H1 (cell line): ENCODE results near the gene MAGI2. TPM values are rescaled to one million over a fixed set of nuclear protein-coding genes. Genes with fewer than 3 reads are reported as not detected.

Experiments
- CTCF ChIA-PET: fragments of 300-600 bp; sonication (Branson Sonifier 250); formaldehyde crosslinking; loops from one replicate; lab custom pipeline; 2021; ENCODE audit not compliant: partially characterized antibody; lab: Charles Lee
- POLR2A ChIA-PET: fragments of 300-600 bp; sonication (Branson Sonifier 250); formaldehyde crosslinking; loops from one replicate; lab custom pipeline; 2021; ENCODE audit warnings: inconsistent platforms; ENCODE audit not compliant: partially characterized antibody; lab: Charles Lee
- DNase-seq, 2 experiments: peaks; one replicate each; pipeline versions ENCODE4 v3.0.0 to v3.0.0-alpha.2; 2010 to 2022; ENCODE audit warnings: low spot score in 2 of 2, low read depth in 1 of 2, mixed read lengths in 1 of 2
- FAIRE-seq: peaks from 2 replicates; lab custom pipeline; 2011; peaks lifted over from hg19 to GRCh38; lab: Jason Lieb, UNC
- H2AFZ ChIP-seq: 2 replicates; pipeline ENCODE4 v1.8.1; 2012; ENCODE audit warnings: low read length, inconsistent platforms
- H2AK5ac ChIP-seq: 2 replicates; pipeline ENCODE4 v1.6.1; 2013; ENCODE audit warnings: low read depth, low read length
- H2BK120ac ChIP-seq: replicated peaks from 2 replicates; pipeline ENCODE3; 2013; ENCODE audit warnings: low read depth, low read length, inconsistent platforms
- H2BK12ac ChIP-seq: 2 replicates; pipeline ENCODE4 v1.6.1; 2013; ENCODE audit warnings: low read depth, low read length
- H2BK15ac ChIP-seq: 2 replicates; pipeline ENCODE4 v1.6.1; 2013; ENCODE audit warnings: low read length
- H2BK20ac ChIP-seq: 2 replicates; pipeline ENCODE4 v1.6.1; 2013; ENCODE audit warnings: low read length
- H2BK5ac ChIP-seq: 2 replicates; pipeline ENCODE4 v1.6.1; 2013; ENCODE audit warnings: low read depth, low read length
- H3K14ac ChIP-seq: 2 replicates; pipeline ENCODE4 v1.6.1; 2013; ENCODE audit warnings: inconsistent platforms; ENCODE audit not compliant: insufficient read length
- H3K18ac ChIP-seq: 2 replicates; pipeline ENCODE4 v1.6.1; 2013; ENCODE audit warnings: low read length; ENCODE audit errors: extremely low read depth
- H3K23ac ChIP-seq: 2 replicates; pipeline ENCODE4 v1.6.1; 2013; ENCODE audit warnings: inconsistent platforms; ENCODE audit not compliant: insufficient read length
- H3K23me2 ChIP-seq: 2 replicates; pipeline ENCODE4 v1.6.1; 2013; ENCODE audit warnings: low read depth, low read length
- H3K27ac ChIP-seq: 2 replicates; pipeline ENCODE4 v1.6.1; 2011; ENCODE audit warnings: low read depth, low read length, inconsistent platforms
- H3K27me3 ChIP-seq, 4 experiments: replicated peaks in 1 of 4; 1 replicate in 1 of 4; 2 replicates in 3 of 4; pipeline versions ENCODE4 v1.6.1 to v1.8.1; 2011 to 2013; ENCODE audit warnings: low read length in 3 of 4, mild to moderate bottlenecking in 3 of 4, inconsistent platforms in 2 of 4, mixed read lengths in 2 of 4, moderate library complexity in 1 of 4; ENCODE audit not compliant: control insufficient read depth in 3 of 4, insufficient read depth in 3 of 4; ENCODE audit errors: extremely low read depth in 1 of 4
- H3K36me3 ChIP-seq, 4 experiments: 2 replicates each; pipeline versions ENCODE4 v1.6.1 to v1.8.1; 2011 to 2013; ENCODE audit warnings: mild to moderate bottlenecking in 4 of 4, low read length in 3 of 4, moderate library complexity in 2 of 4, control low read depth in 1 of 4, inconsistent platforms in 1 of 4; ENCODE audit not compliant: insufficient read depth in 4 of 4, control insufficient read depth in 2 of 4
- H3K4ac ChIP-seq: replicated peaks from 2 replicates; pipeline ENCODE3; 2013; ENCODE audit warnings: low read length, low read depth, mixed read lengths, inconsistent platforms; ENCODE audit not compliant: insufficient read length
- H3K4me1 ChIP-seq, 4 experiments: replicated peaks in 1 of 4; 1 replicate in 1 of 4; 2 replicates in 3 of 4; pipeline versions ENCODE4 v1.6.1 to v1.8.1; 2011 to 2013; ENCODE audit warnings: low read length in 3 of 4, inconsistent platforms in 2 of 4, mixed read lengths in 1 of 4; ENCODE audit not compliant: insufficient read depth in 4 of 4, control insufficient read depth in 3 of 4
- H3K4me2 ChIP-seq, 2 experiments: 2 replicates each; pipeline versions ENCODE4 v1.6.1 to v1.8.1; 2011 to 2013; ENCODE audit warnings: low read depth in 2 of 2, low read length in 2 of 2, control low read depth in 1 of 2, inconsistent platforms in 1 of 2, mild to moderate bottlenecking in 1 of 2; ENCODE audit not compliant: insufficient read depth in 1 of 2
- H3K4me3 ChIP-seq, 4 experiments: fragments of 200-600, 300-600 bp in 1 of 4; sonication (generic), shearing (Covaris generic), sonication (Bioruptor Twin) in 1 of 4; 2 replicates each; pipeline versions ENCODE4 v1.5.1 to v1.8.1; 2011 to 2016; ENCODE audit warnings: low read length in 4 of 4, low read depth in 3 of 4, control low read depth in 2 of 4, inconsistent platforms in 2 of 4, mild to moderate bottlenecking in 2 of 4, mixed read lengths in 1 of 4, moderate library complexity in 1 of 4; ENCODE audit not compliant: insufficient read depth in 2 of 4; ENCODE audit errors: extremely low read depth in 1 of 4
- H3K56ac ChIP-seq: replicated peaks from 2 replicates; pipeline ENCODE3; 2013; ENCODE audit warnings: low read depth, mild to moderate bottlenecking, mixed read lengths, low read length, inconsistent platforms; ENCODE audit not compliant: insufficient read length
- H3K79me1 ChIP-seq: 2 replicates; pipeline ENCODE4 v1.6.1; 2013; ENCODE audit warnings: low read depth, low read length, control low read depth
- H3K79me2 ChIP-seq, 2 experiments: 2 replicates each; pipeline versions ENCODE4 v1.6.1 to v1.8.1; 2012 to 2013; ENCODE audit warnings: low read length in 2 of 2, mild to moderate bottlenecking in 2 of 2, inconsistent platforms in 1 of 2; ENCODE audit not compliant: insufficient read depth in 2 of 2, control insufficient read depth in 1 of 2
- H3K9ac ChIP-seq, 4 experiments: replicated peaks in 1 of 4; 1 replicate in 1 of 4; 2 replicates in 3 of 4; pipeline versions ENCODE4 v1.6.1 to v1.8.1; 2011 to 2013; ENCODE audit warnings: low read depth in 3 of 4, low read length in 3 of 4, control low read depth in 2 of 4, mild to moderate bottlenecking in 2 of 4, moderate library complexity in 2 of 4, inconsistent platforms in 1 of 4; ENCODE audit errors: extremely low read depth in 1 of 4
- H3K9me3 ChIP-seq, 2 experiments: 2 replicates each; pipeline versions ENCODE4 v1.6.1 to v1.8.1; 2012 to 2013; ENCODE audit warnings: mild to moderate bottlenecking in 2 of 2, moderate library complexity in 2 of 2, control low read depth in 1 of 2, inconsistent platforms in 1 of 2, low read depth in 1 of 2, low read length in 1 of 2, mixed read lengths in 1 of 2; ENCODE audit not compliant: insufficient read depth in 2 of 2
- H4K20me1 ChIP-seq, 2 experiments: replicated peaks in 1 of 2; 2 replicates each; pipeline versions ENCODE3 to v1.8.1; 2011 to 2013; ENCODE audit warnings: inconsistent platforms in 2 of 2, low read length in 2 of 2, mild to moderate bottlenecking in 1 of 2; ENCODE audit not compliant: insufficient read depth in 2 of 2, control insufficient read depth in 1 of 2
- H4K5ac ChIP-seq: 2 replicates; pipeline ENCODE4 v1.6.1; 2013; ENCODE audit warnings: low read length, low read depth, mixed read lengths, inconsistent platforms; ENCODE audit not compliant: insufficient read length
- H4K8ac ChIP-seq: 2 replicates; pipeline ENCODE4 v1.8.0; 2013; ENCODE audit warnings: mild to moderate bottlenecking, moderate library complexity, low read length, inconsistent platforms; ENCODE audit not compliant: insufficient read depth; ENCODE audit errors: extremely low read depth
- H4K91ac ChIP-seq: replicated peaks from 2 replicates; pipeline ENCODE3; 2013; ENCODE audit warnings: low read length, mixed read lengths, inconsistent platforms; ENCODE audit not compliant: insufficient read length
- ATF2 ChIP-seq: IDR thresholded peaks from 2 replicates; pipeline ENCODE4 v1.6.1; 2012; ENCODE audit warnings: low read length, inconsistent platforms
- BACH1 ChIP-seq: IDR thresholded peaks from 2 replicates; pipeline ENCODE4 v1.6.1; 2012; ENCODE audit warnings: low read length, improper control_type of control experiment
- MAX ChIP-seq: IDR thresholded peaks from 2 replicates; pipeline ENCODE4 v1.6.1; 2012; ENCODE audit warnings: inconsistent platforms
- NRF1 ChIP-seq: IDR thresholded peaks from 2 replicates; pipeline ENCODE4 v1.6.1; 2011; ENCODE audit warnings: mild to moderate bottlenecking, low read depth, low read length, improper control_type of control experiment
- POU5F1 ChIP-seq: IDR thresholded peaks from 2 replicates; pipeline ENCODE4 v1.6.1; 2011; ENCODE audit warnings: low read depth, mild to moderate bottlenecking, low read length, moderate library complexity
- RXRA ChIP-seq: IDR thresholded peaks from 2 replicates; pipeline ENCODE4 v1.6.1; 2011; ENCODE audit warnings: low read depth, mild to moderate bottlenecking, low read length, moderate library complexity; ENCODE audit not compliant: insufficient read depth
- WGBS, 2 experiments: shearing (Covaris generic) in 1 of 2; methylation state at CpG; one replicate each; pipeline versions ENCODE4 v1.1.6 to v1.1.7; 2013 to 2015; ENCODE audit warnings: low lambda C conversion rate in 2 of 2, mixed read lengths in 2 of 2, inconsistent platforms in 1 of 2, low coverage in 1 of 2, missing lambda C conversion rate in 1 of 2; ENCODE audit not compliant: insufficient replicate concordance in 2 of 2, insufficient coverage in 1 of 2, insufficient read length in 1 of 2; ENCODE audit errors: extremely low coverage in 1 of 2, missing lambda C conversion rate in 1 of 2; 5-methylcytosine and 5-hydroxymethylcytosine counted together
- polyA plus RNA-seq, 7 experiments: library from polyadenylated mRNA; depleted of rRNA in 3 of 7; stranded (reverse) in 5 of 7; unstranded in 2 of 7; fragments of >200 nt in 5 of 7; fragments of 200-250 nt in 2 of 7; gene quantifications; 1 replicate in 5 of 7; 2 replicates in 1 of 7; 4 replicates in 1 of 7; pipeline versions ENCODE4 v1.2.1 to v1.2.3, GENCODE V29; 2011 to 2013; ENCODE audit warnings: missing spikeins in 2 of 7, mixed read lengths in 2 of 7
- total RNA-seq: library from RNA; stranded (reverse); fragmentation: NEBNext Ultra II Directional; extraction: Animal tissue kit (Norgen Biotek cat#: 25700); gene quantifications from 2 replicates; pipeline ENCODE4 v1.2.1, GENCODE V29; 2021

MAGI2 gene
- total and polyA plus RNA-seq, 2 of the 8 experiments (the other 6 are each of a cell fraction or from before 2014, with no cell fraction given) = 6.0 to 27.3 TPM

DNA sequence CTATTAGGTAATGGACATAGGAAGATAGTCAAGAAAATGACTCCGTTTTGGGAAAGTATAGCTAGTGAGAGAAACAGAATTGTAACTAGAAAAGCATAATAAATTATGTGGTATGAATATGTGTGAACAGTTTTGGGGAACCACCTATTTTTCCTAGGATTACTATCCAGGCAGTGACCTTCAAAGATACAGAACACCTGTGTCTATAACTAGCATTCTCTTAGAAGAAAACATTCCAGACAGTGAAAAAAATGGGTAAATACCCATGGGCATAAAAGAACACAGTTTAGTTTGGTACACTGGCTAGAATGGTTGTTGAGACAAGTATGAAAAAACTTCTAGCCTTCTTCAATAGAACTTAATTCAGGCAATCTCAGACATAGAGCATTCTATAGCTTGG lies 690.8 kb downstream of the MAGI2 start:
- no peak for FAIRE-seq
- TF ChIP-seq ATF2 (no peak), MAX (no peak), POU5F1 (no peak), NRF1 (no peak), BACH1 (no peak), RXRA (no peak)

More for the DNA sequence above, 690.8 kb downstream of the MAGI2 start:
- no peak overlapping the region for H2BK120ac ChIP-seq
- WGBS, 2 experiments = 82% methylated on average over 1 of the region's 1 CpG; no CpG with 5 or more reads in 1 of the 2 experiments
- H4K20me1 ChIP-seq = no peaks in the 10 kb centered on the region
- H3K36me3 ChIP-seq = no peaks in the 10 kb centered on the region
- H2BK12ac ChIP-seq = no peak overlapping the region
- H3K23me2 ChIP-seq = no peaks in the 10 kb centered on the region
- no peak overlapping the region for H2BK5ac ChIP-seq
- H2AFZ ChIP-seq = no peak overlapping the region
- H3K79me1 ChIP-seq = peaks cover 2% of the 10 kb centered on the region; the same call in 1 of the 2 replicates
- H3K79me2 ChIP-seq = peaks cover 0 to 98% of the 10 kb centered on the region in 2 experiments; a peak in 2 of 4 replicates
- peaks cover 0 to 6% (median 0%) of the 10 kb centered on the region in 4 experiments; a peak in 2 of 7 replicates for H3K4me1 ChIP-seq
- H3K4me2 ChIP-seq = no peak overlapping the region
- ChIA-PET POLR2A (no interaction called here), CTCF (interaction anchor here (1.6 kb wide), 1 partner anchor 21 kb away, joined by 4 read pairs; no protein-coding TSS in a partner anchor)
- no peak overlapping the region for H3K4ac ChIP-seq
- H2AK5ac ChIP-seq = no peak overlapping the region
- H2BK20ac ChIP-seq = no peak overlapping the region
- no peak overlapping the region for H2BK15ac ChIP-seq
- H4K8ac ChIP-seq = no peak overlapping the region
- no peak overlapping the region for H3K23ac ChIP-seq
- no peak overlapping the region for H3K18ac ChIP-seq
- no peak overlapping the region for H3K27ac ChIP-seq
- no peaks in the 10 kb centered on the region for H3K27me3 ChIP-seq
- no peak overlapping the region for H3K4me3 ChIP-seq
- no peak for DNase-seq
- H3K56ac ChIP-seq = no peak overlapping the region
- no peak overlapping the region for H3K14ac ChIP-seq
- no peaks in the 10 kb centered on the region for H3K9me3 ChIP-seq
- no peak overlapping the region for H3K9ac ChIP-seq
- no peak overlapping the region for H4K91ac ChIP-seq
- H4K5ac ChIP-seq = no peak overlapping the region
